Measurements from ENCODE around the gene SETBP1. TPM values are rescaled to one million over a fixed set of nuclear protein-coding genes. Genes with fewer than 3 reads are reported as not detected.

Gene SETBP1
- total and polyA plus RNA-seq, 2 of the 8 experiments (the other 6 are each of a cell fraction or from before 2014, with no cell fraction given) = 2.0 to 6.5 TPM

GRCh38 chr18:44765456-44765855, 84.8 kb downstream of the SETBP1 start (continued):
- no peak for TF ChIP-seq POU5F1 (IDR thresholded peaks at IDR 0.05; ENCODE audit: low read depth, low read length)
- no peak for TF ChIP-seq CTCF (IDR thresholded peaks at IDR 0.05; ENCODE audit: control extremely low read depth in 1 of 3, insufficient read depth in 1 of 3, low read depth in 1 of 3, low read length in 3 of 3)
- no peak for TF ChIP-seq NRF1 (IDR thresholded peaks at IDR 0.05; ENCODE audit: low read depth, low read length)

Data from H1 (cell line).